8988T (cell line): ENCODE results near the gene STRBP.
"Not testable (repeated sequence)": the region's sequence is repeated elsewhere in the genome, so short reads cannot be mapped to it uniquely, and the experiment has no call there.

Experiments
- DNase-seq: peaks from one replicate; pipeline ENCODE4 v3.0.0; 2011

The STRBP gene

GRCh38 chr9:123282362-123283047, 14.1 kb upstream of the STRBP start:
- DNase-seq = no peak

- no peak for DNase-seq
These were observed 13.4 kb upstream of the STRBP start for GRCh38 chr9:123281659-123282350.

GRCh38 chr9:123278879-123279493, 10.6 kb upstream of the STRBP start:
- DNase-seq = not testable (repeated sequence)

- no peak for DNase-seq
These were observed 10.0 kb upstream of the STRBP start for GRCh38 chr9:123278361-123278760.

GRCh38 chr9:123276551-123276950, 8.2 kb upstream of the STRBP start:
- DNase-seq = no peak

GRCh38 chr9:123271133-123271532, 2.7 kb upstream of the STRBP start:
- not testable (repeated sequence) for DNase-seq

GRCh38 chr9:123269281-123269680, 895 bp upstream of the STRBP start:
- no peak for DNase-seq

GRCh38 chr9:123268199-123268464, 254 bp downstream of the STRBP start:
- no peak for DNase-seq

- DNase-seq = no peak
These were observed 746 bp downstream of the STRBP start for GRCh38 chr9:123267481-123268198.

GRCh38 chr9:123266655-123267399, 1.6 kb downstream of the STRBP start:
- no peak for DNase-seq

- no peak for DNase-seq
These were observed 2.6 kb downstream of the STRBP start for GRCh38 chr9:123265833-123266232.

GRCh38 chr9:123263227-123263626, 5.2 kb downstream of the STRBP start:
- no peak for DNase-seq

GRCh38 chr9:123262338-123262737, 6.0 kb downstream of the STRBP start:
- DNase-seq = no peak

- no peak for DNase-seq
These were observed 7.2 kb downstream of the STRBP start for GRCh38 chr9:123261006-123261677.

- no peak for DNase-seq
These were observed 8.0 kb downstream of the STRBP start for GRCh38 chr9:123260340-123260739.

- no peak for DNase-seq
These were observed 11.1 kb downstream of the STRBP start for GRCh38 chr9:123257276-123257675.

GRCh38 chr9:123255718-123256117, 12.7 kb downstream of the STRBP start:
- DNase-seq = no peak

- DNase-seq = no peak
These were observed 15.2 kb downstream of the STRBP start for GRCh38 chr9:123253204-123253603.

- DNase-seq = no peak
These were observed 16.6 kb downstream of the STRBP start for GRCh38 chr9:123251741-123252140.

GRCh38 chr9:123251324-123251723, 17.1 kb downstream of the STRBP start:
- no peak for DNase-seq

GRCh38 chr9:123250504-123250903, 17.9 kb downstream of the STRBP start:
- DNase-seq = no peak

GRCh38 chr9:123249162-123249561, 19.2 kb downstream of the STRBP start:
- not testable (repeated sequence) for DNase-seq
